IMR-90 (cell line): ENCODE results near the gene KLK11. TPM values are rescaled to one million over a fixed set of nuclear protein-coding genes. Genes with fewer than 3 reads are reported as not detected.

Experiments used
- ATAC-seq: fragments of 200-7000 bp; cut with Tn5 transposase; 2 replicates; pipeline ENCODE4 v1.9.1; 2020; ENCODE audit warnings: low read depth, mild to moderate bottlenecking, moderate library complexity
- BruUV-seq: library from RNA; stranded (reverse); fragments of 400-500 nt; replicated peaks from 2 replicates; lab custom pipeline; 2021; lab: Mats Ljungman, UMichigan
- CTCF ChIA-PET: fragments of 300-600 bp; formaldehyde crosslinking; extraction: SDS; loops from one replicate; lab custom pipeline; 2021; ENCODE audit warnings: antibody characterized with exemption; lab: Yijun Ruan, JAX
- POLR2A ChIA-PET: fragments of 300-600 bp; sonication (Branson Sonifier 250); formaldehyde crosslinking; loops from one replicate; lab custom pipeline; 2022; ENCODE audit warnings: antibody characterized with exemption; ENCODE audit not compliant: unreplicated experiment; lab: Charles Lee
- DNase-seq: peaks from one replicate; pipeline ENCODE4 v3.0.0; 2013
- H2AFZ ChIP-seq: replicated peaks from 2 replicates; pipeline ENCODE3; 2013; ENCODE audit warnings: low read length, mild to moderate bottlenecking; ENCODE audit not compliant: poor library complexity
- H2AK5ac ChIP-seq: 2 replicates; pipeline ENCODE4 v1.6.1; 2013; ENCODE audit warnings: low read depth, low read length, inconsistent platforms
- H2AK9ac ChIP-seq: replicated peaks from 2 replicates; pipeline ENCODE3; 2013; ENCODE audit warnings: mild to moderate bottlenecking, low read depth, low read length, moderate library complexity; ENCODE audit not compliant: poor library complexity
- H2BK120ac ChIP-seq: 2 replicates; pipeline ENCODE4 v1.6.1; 2013; ENCODE audit warnings: low read depth, low read length, inconsistent platforms
- H2BK15ac ChIP-seq: 3 replicates; pipeline ENCODE4 v1.6.1; 2013; ENCODE audit warnings: low read depth, low read length, inconsistent platforms
- H2BK20ac ChIP-seq: 2 replicates; pipeline ENCODE4 v1.6.1; 2013; ENCODE audit warnings: low read depth, mild to moderate bottlenecking, inconsistent platforms, low read length, moderate library complexity
- H2BK5ac ChIP-seq: 2 replicates; pipeline ENCODE4 v1.6.1; 2013; ENCODE audit warnings: mild to moderate bottlenecking, low read depth, low read length, inconsistent platforms; ENCODE audit not compliant: poor library complexity, severe bottlenecking
- H3K14ac ChIP-seq: replicated peaks from 2 replicates; pipeline ENCODE4 v1.6.1; 2013; ENCODE audit warnings: low read depth, low read length, inconsistent platforms
- H3K18ac ChIP-seq: 2 replicates; pipeline ENCODE4 v1.6.1; 2013; ENCODE audit warnings: low read depth, low read length, control low read depth
- H3K23ac ChIP-seq: 2 replicates; pipeline ENCODE4 v1.6.1; 2013; ENCODE audit warnings: low read depth, low read length, inconsistent platforms
- H3K27ac ChIP-seq: 2 replicates; pipeline ENCODE4 v1.5.1; 2013; ENCODE audit warnings: mild to moderate bottlenecking, control low read depth, low read length; ENCODE audit not compliant: insufficient read depth
- H3K27me3 ChIP-seq: 2 replicates; pipeline ENCODE4 v1.6.1; 2013; ENCODE audit warnings: low read length; ENCODE audit not compliant: control insufficient read depth, insufficient read depth
- H3K36me3 ChIP-seq: 2 replicates; pipeline ENCODE4 v1.6.1; 2013; ENCODE audit warnings: low read length, mixed read lengths; ENCODE audit not compliant: control insufficient read depth, insufficient read depth
- H3K4ac ChIP-seq: 2 replicates; pipeline ENCODE4 v1.6.1; 2013; ENCODE audit warnings: low read depth, low read length, inconsistent platforms
- H3K4me1 ChIP-seq: 2 replicates; pipeline ENCODE4 v1.6.1; 2013; ENCODE audit warnings: low read length, mixed read lengths; ENCODE audit not compliant: control insufficient read depth, insufficient read depth
- H3K4me2 ChIP-seq: 2 replicates; pipeline ENCODE4 v1.6.1; 2013; ENCODE audit warnings: low read depth, mild to moderate bottlenecking, control low read depth, low read length, moderate library complexity
- H3K4me3 ChIP-seq: 2 replicates; pipeline ENCODE4 v1.5.1; 2013; ENCODE audit warnings: low read depth, mild to moderate bottlenecking, control low read depth, low read length, moderate library complexity; ENCODE audit not compliant: insufficient read depth
- H3K56ac ChIP-seq: 2 replicates; pipeline ENCODE4 v1.6.1; 2013; ENCODE audit warnings: low read length, inconsistent platforms; ENCODE audit not compliant: insufficient read depth; ENCODE audit errors: extremely low read depth
- H3K79me1 ChIP-seq, 2 experiments: 2 replicates each; pipeline ENCODE4 v1.6.1; 2013; ENCODE audit warnings: low read length in 2 of 2, inconsistent platforms in 1 of 2, low read depth in 1 of 2
- H3K9ac ChIP-seq: 2 replicates; pipeline ENCODE4 v1.6.1; 2013; ENCODE audit warnings: low read depth, low read length, control low read depth
- H3K9me1 ChIP-seq: 2 replicates; pipeline ENCODE4 v1.6.1; 2013; ENCODE audit warnings: low read length, inconsistent platforms; ENCODE audit not compliant: insufficient read depth
- H3K9me3 ChIP-seq: 2 replicates; pipeline ENCODE4 v1.6.1; 2013; ENCODE audit warnings: low read length; ENCODE audit not compliant: control insufficient read depth, insufficient read depth
- H4K20me1 ChIP-seq: 2 replicates; pipeline ENCODE4 v1.6.1; 2013; ENCODE audit warnings: low read length, inconsistent platforms; ENCODE audit not compliant: insufficient read depth
- H4K5ac ChIP-seq: 2 replicates; pipeline ENCODE4 v1.6.1; 2013; ENCODE audit warnings: mild to moderate bottlenecking, low read depth, low read length, control low read depth
- H4K8ac ChIP-seq, 2 experiments: 2 replicates each; pipeline ENCODE4 v1.6.1; 2013; ENCODE audit warnings: low read depth in 2 of 2, low read length in 2 of 2, control low read depth in 1 of 2, inconsistent platforms in 1 of 2
- H4K91ac ChIP-seq: 2 replicates; pipeline ENCODE4 v1.6.1; 2013; ENCODE audit warnings: low read depth, low read length, inconsistent platforms; ENCODE audit not compliant: insufficient read depth
- BHLHE40 ChIP-seq: fragments of 150-350 bp; IDR thresholded peaks from 2 replicates; pipeline ENCODE4 v1.6.1; 2016; ENCODE audit warnings: mild to moderate bottlenecking, low read depth, low read length
- CEBPB ChIP-seq: IDR thresholded peaks from 2 replicates; pipeline ENCODE4 v1.6.1; 2012; ENCODE audit warnings: low read depth, low read length, improper control_type of control experiment
- CHD1 ChIP-seq: IDR thresholded peaks from 2 replicates; pipeline ENCODE4 v1.6.1; 2012; ENCODE audit warnings: low read depth, low read length, improper control_type of control experiment
- CTCF ChIP-seq: conservative IDR thresholded peaks from 2 replicates; pipeline ENCODE4 v1.5.1; 2012; ENCODE audit warnings: mild to moderate bottlenecking, low read depth, low read length, improper control_type of control experiment
- MAFK ChIP-seq: IDR thresholded peaks from 2 replicates; pipeline ENCODE4 v1.6.1; 2012; ENCODE audit warnings: low read depth, low read length, improper control_type of control experiment
- MAZ ChIP-seq: IDR thresholded peaks from 2 replicates; pipeline ENCODE4 v1.6.1; 2012; ENCODE audit warnings: low read depth, mild to moderate bottlenecking, low read length, improper control_type of control experiment, moderate library complexity, borderline replicate concordance
- MXI1 ChIP-seq: IDR thresholded peaks from 2 replicates; pipeline ENCODE4 v1.6.1; 2012; ENCODE audit warnings: low read depth, mild to moderate bottlenecking, low read length, moderate library complexity, borderline replicate concordance
- RAD21 ChIP-seq: IDR thresholded peaks from 2 replicates; pipeline ENCODE4 v1.6.1; 2012; ENCODE audit warnings: low read length, improper control_type of control experiment
- RCOR1 ChIP-seq: IDR thresholded peaks from 2 replicates; pipeline ENCODE4 v1.6.1; 2012; ENCODE audit warnings: mild to moderate bottlenecking, low read length, improper control_type of control experiment; ENCODE audit not compliant: insufficient replicate concordance
- RFX5 ChIP-seq: IDR thresholded peaks from 2 replicates; pipeline ENCODE4 v1.8.0; 2012; ENCODE audit warnings: low read depth, mild to moderate bottlenecking, low read length, moderate library complexity
- SMC3 ChIP-seq: fragments of 150-350 bp; IDR thresholded peaks from 2 replicates; pipeline ENCODE4 v1.6.1; 2016; ENCODE audit warnings: low read depth, mild to moderate bottlenecking, antibody characterized with exemption, low read length, moderate library complexity
- USF2 ChIP-seq: fragments of 150-350 bp; IDR thresholded peaks from 2 replicates; pipeline ENCODE4 v1.6.1; 2017; ENCODE audit warnings: mild to moderate bottlenecking, antibody characterized with exemption, low read length, low read depth
- WGBS, 2 experiments: methylation state at CpG; one replicate each; pipeline versions ENCODE4 v1.1.5 to v1.1.7; 2013; ENCODE audit warnings: missing lambda C conversion rate in 2 of 2; ENCODE audit not compliant: insufficient read length in 1 of 2; ENCODE audit errors: extremely low coverage in 2 of 2; 5-methylcytosine and 5-hydroxymethylcytosine counted together
- dilution Hi-C: fragments of 300-500 bp; cut with HindIII; formaldehyde crosslinking; loops from one replicate; pipeline ENCODE4 v1.14.3; 2018; ENCODE audit warnings: low sequenced_read_pairs; ENCODE audit not compliant: unreplicated experiment
- in situ Hi-C: fragments of 300-500 bp; cut with MboI; formaldehyde crosslinking; loops from 3 replicates; pipeline ENCODE4 v1.14.3; 2019; ENCODE audit warnings: low sequenced_read_pairs, inconsistent platforms, mixed read lengths
- intact Hi-C: fragments of 100-400 bp; cut with micrococcal nuclease; formaldehyde crosslinking; loops from 2 replicates; pipeline ENCODE4 v1.10.0; 2022
- polyA plus RNA-seq, 3 experiments: library from polyadenylated mRNA; depleted of rRNA; stranded (reverse); fragments of >200 nt; gene quantifications; 2 replicates each; pipeline ENCODE4 v1.2.3, GENCODE V29; 2012; ENCODE audit warnings: low replicate concordance in 1 of 3
- total RNA-seq: library from RNA; depleted of rRNA; stranded (reverse); fragments of >200 nt; gene quantifications from 2 replicates; pipeline ENCODE4 v1.2.3, GENCODE V29; 2012
- TF ChIP-seq, protein P1 (sequence below): fragments of 150-350 bp; IDR thresholded peaks from 2 replicates; pipeline ENCODE4 v1.6.1; 2016; ENCODE audit warnings: low read depth, mild to moderate bottlenecking, low read length, moderate library complexity, borderline replicate concordance

The KLK11 gene
- total and polyA plus RNA-seq, 2 of the 4 experiments (the other 2 are of a cell fraction) = not detected

DNA sequence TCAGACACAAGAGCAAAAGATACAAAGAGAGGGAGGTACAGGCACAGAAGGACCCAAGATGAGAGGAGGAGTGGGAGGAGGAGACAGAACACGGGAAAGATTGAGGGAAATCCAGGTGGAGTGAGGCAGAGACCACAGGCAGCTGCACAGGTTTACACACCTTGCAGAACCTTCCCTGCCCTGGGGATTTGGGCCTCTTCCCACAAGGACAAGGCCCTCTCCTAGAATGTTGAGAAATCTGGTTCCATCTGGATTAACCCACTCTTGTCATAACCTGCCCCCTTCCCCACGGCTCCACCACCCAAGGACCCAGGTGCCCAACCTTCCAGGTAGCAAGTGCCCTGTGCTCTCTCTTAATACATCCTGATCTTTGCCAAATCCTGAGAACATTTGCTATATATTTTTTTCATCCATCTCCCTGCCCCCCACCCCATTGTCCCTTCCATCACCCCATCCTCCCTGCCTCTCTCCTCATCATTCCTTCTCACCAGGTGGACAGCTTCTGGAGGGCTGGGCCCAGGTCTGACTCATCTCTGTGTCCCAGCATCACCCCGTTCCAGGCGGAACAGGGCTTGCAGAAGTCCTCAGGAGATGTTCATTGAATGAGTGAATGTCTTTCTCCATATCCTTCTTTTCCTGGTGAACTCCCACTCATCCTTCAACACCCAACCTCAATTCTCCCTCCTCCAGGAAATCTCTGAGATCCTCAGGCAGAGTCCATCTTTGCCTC, 16.2 kb downstream of the KLK11 start:
- H2AFZ ChIP-seq = no peak overlapping the region
- WGBS, 2 experiments = 30% methylated on average over 2 of the region's 4 CpGs; no CpG with 5 or more reads in 1 of the 2 experiments
- H3K9me1 ChIP-seq = no peaks in the 10 kb centered on the region
- no peak overlapping the region for H4K91ac ChIP-seq
- no peak overlapping the region for H2BK5ac ChIP-seq
- in situ Hi-C loops = no loop called here
- H2BK20ac ChIP-seq = no peak overlapping the region
- no peaks in the 10 kb centered on the region for H3K79me1 ChIP-seq
- H3K27ac ChIP-seq = no peak overlapping the region
- H3K4me1 ChIP-seq = no peaks in the 10 kb centered on the region
- no peak overlapping the region for H3K56ac ChIP-seq
- no TSS peak for BruUV-seq
- peaks cover 2% of the 10 kb centered on the region for H3K9me3 ChIP-seq
- no peak overlapping the region for H3K4ac ChIP-seq
- H3K4me2 ChIP-seq = no peak overlapping the region
- no peak overlapping the region for H3K18ac ChIP-seq
- dilution Hi-C loops = no loop called here
- no peak overlapping the region for H2BK15ac ChIP-seq
- H3K4me3 ChIP-seq = no peak overlapping the region
- H4K20me1 ChIP-seq = no peaks in the 10 kb centered on the region
- H3K23ac ChIP-seq = no peak overlapping the region
- CTCF ChIA-PET = no interaction called here
- intact Hi-C loops = loop anchor here (10.0 kb wide), 1 partner anchor 655 kb away; no protein-coding TSS in a partner anchor
- H2AK9ac ChIP-seq = no peak overlapping the region
- no peaks in the 10 kb centered on the region for H3K36me3 ChIP-seq
- DNase-seq (no peak), ATAC-seq (no peak)
- H3K9ac ChIP-seq = no peak overlapping the region
- no peak overlapping the region for H2AK5ac ChIP-seq
- H4K5ac ChIP-seq = no peak overlapping the region
- no peaks in the 10 kb centered on the region for H3K27me3 ChIP-seq
- H2BK120ac ChIP-seq = no peak overlapping the region
- H4K8ac ChIP-seq = no peak overlapping the region
- POLR2A ChIA-PET = no interaction called here
- no peak for TF ChIP-seq BHLHE40
- TF ChIP-seq MAZ = no peak
- no peak for TF ChIP-seq CEBPB
- no peak for TF ChIP-seq CTCF
- no peak for TF ChIP-seq CHD1
- TF ChIP-seq, protein P1, sequence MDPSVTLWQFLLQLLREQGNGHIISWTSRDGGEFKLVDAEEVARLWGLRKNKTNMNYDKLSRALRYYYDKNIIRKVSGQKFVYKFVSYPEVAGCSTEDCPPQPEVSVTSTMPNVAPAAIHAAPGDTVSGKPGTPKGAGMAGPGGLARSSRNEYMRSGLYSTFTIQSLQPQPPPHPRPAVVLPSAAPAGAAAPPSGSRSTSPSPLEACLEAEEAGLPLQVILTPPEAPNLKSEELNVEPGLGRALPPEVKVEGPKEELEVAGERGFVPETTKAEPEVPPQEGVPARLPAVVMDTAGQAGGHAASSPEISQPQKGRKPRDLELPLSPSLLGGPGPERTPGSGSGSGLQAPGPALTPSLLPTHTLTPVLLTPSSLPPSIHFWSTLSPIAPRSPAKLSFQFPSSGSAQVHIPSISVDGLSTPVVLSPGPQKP = no peak
- no peak for TF ChIP-seq MAFK
- no peak for TF ChIP-seq SMC3
- no peak for TF ChIP-seq RFX5
- TF ChIP-seq RAD21 = no peak
- no peak for TF ChIP-seq USF2
- TF ChIP-seq MXI1 = no peak
- no peak for TF ChIP-seq RCOR1
- no peak overlapping the region for H3K14ac ChIP-seq
